Stimulated activated CD8-positive, alpha-beta memory T cell treated with anti-CD3 and anti-CD28 coated beads, Interleukin-4, amount 100 ng/mL, for 1 hour (primary cell): Measurements from ENCODE around the gene NLGN2.

Experiments used
- DNase-seq, 2 donors: peaks; one replicate each; pipeline ENCODE4 v3.0.0-alpha.2; 2020; ENCODE audit warnings: low read depth in 2 of 2, low spot score in 1 of 2

NLGN2 gene

GRCh38 chr17:7436556-7437368, 29.1 kb downstream of the NLGN2 start:
- DNase-seq, result peak; percentile 38 to 64

DNA sequence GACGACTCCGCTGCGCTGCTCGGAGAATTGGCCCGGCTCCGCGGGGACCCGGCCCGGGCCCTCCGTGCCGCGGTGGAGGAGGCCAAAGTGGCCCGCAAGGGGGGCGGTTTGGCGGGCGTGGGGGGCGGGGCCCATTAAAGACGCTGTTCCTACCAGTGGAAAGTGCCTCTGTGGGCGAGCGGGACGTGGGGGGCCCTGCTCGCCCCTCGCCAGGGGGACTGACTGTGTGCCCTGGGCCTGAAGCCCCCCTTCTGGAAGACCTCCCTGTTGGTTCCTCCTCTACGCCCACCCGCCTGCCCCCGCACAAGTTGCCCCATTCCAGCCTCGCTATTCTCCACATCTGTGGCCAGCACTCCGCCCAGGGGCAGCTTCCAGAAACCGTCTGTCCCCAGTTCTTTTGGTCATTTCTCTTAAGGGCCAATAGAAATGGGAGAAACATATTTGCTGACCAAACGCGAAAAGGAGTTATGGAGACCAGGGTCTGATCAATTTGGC, 29.8 kb downstream of the NLGN2 start:
- DNase-seq, result no peak

DNA sequence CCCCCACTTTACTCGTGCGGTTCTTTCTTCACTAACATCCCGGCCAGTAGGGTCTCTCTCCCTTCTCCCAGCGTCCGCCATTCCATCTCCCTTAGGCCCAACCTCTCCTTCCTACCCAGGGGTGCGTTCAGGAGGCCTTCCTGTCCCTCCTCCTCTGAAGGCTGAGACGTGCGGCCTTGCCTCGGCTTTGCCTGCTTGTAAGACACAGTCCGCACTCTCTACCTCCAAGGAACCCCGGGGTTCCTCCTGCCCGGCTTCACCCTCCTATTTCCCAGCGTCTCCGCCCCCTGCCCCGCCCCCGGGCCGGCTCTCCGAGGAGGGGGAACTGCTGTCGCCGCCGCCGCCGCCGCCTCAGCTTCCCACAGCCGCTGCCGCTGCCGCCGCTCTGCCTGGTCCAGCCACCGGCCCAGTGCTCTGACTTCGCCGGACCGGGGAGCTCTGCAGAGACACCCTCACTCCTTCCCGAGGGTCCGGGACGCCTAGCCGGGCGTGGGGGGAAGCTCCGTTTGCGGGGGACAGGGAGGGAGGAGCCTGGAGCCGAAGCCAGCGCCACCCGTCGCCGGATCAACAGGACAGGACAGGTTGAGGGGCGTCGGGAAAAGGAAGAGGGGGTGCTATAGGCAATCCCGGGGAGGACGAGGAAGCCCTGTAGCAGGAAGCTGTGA, 30.4 kb downstream of the NLGN2 start:
- DNase-seq, result peak in 1 of 2 donors; percentile 21

- no peak for DNase-seq
Measured at GRCh38 chr17:7438656-7439460, 31.2 kb downstream of the NLGN2 start.

- no peak for DNase-seq
Measured at GRCh38 chr17:7439462-7440112, 31.9 kb downstream of the NLGN2 start, which contains the start of gene FGF11. TSS of gene FGF11 (plus strand) at chr17:7439512. CDS start at chr17:7439621, 109 bp downstream.

DNA sequence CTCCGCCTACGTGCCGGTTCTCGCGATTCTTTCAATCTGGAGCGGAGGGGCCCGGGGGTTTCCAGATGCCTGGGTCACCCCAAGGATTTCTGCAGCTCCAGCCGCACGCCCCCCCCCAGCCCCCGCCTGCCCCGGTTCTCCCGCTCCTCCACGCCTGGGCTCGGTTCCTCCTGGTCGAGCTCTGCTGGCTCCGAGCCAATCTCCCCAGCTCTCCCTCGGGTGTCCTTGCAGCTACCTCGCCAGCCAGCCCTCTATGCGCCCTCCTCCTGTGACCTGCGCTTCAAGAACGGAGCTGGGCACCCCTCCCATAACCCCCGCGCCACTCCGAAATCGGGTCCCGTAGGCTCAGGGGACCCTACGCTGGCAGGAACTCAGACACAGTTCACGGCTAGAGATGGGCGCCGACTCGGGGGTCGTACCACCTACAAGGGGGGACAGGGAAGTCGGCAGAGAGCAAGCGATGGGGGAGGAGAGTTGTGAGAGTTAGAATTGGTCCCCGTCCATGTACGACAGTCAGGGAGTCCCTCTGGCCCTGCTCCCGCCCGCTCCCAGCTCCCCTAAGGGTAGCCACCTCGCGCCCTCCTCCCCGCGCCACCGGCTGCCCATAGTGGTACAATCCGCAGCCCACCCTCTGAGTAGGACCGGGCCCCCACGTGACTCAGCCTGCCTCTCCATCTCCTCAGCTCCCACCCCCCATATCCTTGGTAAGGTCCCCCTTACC, 32.6 kb downstream of the NLGN2 start:
- DNase-seq, result no peak

DNA sequence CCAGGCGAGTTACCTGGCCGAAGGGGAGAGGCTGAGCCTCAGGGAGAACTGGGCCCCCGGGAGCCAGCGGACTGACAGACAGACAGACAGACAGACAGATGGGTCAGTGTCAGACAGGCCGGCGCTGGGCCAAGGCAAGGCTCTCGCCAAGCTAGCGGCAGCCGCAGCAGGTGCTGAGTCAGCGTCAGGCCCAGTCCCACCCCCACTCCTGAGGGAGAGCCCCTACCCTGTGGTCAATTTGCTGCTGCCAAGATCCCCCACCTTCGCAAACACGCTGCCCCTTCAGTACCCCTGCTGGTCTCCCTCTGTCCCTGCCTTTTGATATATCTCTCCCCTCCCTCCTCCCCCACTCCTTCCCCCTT, 33.2 kb downstream of the NLGN2 start:
- DNase-seq, result no peak

GRCh38 chr17:7441266-7441665, 33.6 kb downstream of the NLGN2 start:
- no peak for DNase-seq

GRCh38 chr17:7442142-7442541, 34.5 kb downstream of the NLGN2 start:
- no peak for DNase-seq

DNA sequence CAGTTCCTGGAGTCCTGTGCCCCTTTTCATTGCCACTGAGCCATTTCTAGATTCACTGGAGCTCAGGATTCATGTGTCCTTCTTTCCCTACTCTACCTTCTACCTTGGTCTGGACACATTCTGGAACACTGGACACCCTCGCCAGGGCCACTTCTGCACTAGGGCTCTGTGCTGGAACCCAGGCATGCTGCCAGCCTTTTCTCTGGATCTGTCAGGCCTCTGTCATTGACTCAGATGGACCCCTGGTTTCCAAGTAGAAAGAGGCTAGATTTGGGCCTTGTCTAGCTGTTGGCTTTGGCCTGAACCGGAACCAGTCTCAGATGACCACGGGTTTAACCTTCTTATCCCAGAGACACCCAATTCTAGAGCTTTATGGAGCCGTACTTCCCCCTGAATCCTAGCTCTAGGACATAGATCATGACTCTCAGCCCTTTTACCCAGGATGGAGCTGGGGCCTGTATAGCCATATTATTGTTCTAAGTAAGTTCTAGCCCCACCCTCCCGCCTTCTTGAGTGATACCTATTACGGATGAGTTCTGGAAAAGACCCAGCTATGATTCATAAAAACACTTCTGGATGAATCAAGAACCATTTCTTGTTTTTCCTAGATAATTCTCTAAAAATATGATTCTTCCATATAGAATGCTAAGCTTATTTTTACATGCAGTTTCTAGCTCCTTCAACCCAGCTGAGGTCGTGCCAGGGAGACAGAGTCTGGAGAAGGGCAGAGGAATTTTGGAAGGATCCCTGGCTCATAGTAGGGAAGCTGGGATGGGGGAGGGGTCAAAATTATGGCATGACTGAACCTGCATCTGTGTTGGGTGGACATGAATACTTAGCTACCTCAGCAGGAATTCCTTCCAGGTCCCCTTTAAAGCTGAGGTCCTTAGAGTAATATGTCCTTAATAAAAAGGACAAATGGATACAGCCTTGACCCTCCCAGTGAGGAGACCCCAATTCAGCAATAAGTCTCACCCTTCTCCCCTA, 36.1 kb downstream of the NLGN2 start:
- DNase-seq, result no peak

DNA sequence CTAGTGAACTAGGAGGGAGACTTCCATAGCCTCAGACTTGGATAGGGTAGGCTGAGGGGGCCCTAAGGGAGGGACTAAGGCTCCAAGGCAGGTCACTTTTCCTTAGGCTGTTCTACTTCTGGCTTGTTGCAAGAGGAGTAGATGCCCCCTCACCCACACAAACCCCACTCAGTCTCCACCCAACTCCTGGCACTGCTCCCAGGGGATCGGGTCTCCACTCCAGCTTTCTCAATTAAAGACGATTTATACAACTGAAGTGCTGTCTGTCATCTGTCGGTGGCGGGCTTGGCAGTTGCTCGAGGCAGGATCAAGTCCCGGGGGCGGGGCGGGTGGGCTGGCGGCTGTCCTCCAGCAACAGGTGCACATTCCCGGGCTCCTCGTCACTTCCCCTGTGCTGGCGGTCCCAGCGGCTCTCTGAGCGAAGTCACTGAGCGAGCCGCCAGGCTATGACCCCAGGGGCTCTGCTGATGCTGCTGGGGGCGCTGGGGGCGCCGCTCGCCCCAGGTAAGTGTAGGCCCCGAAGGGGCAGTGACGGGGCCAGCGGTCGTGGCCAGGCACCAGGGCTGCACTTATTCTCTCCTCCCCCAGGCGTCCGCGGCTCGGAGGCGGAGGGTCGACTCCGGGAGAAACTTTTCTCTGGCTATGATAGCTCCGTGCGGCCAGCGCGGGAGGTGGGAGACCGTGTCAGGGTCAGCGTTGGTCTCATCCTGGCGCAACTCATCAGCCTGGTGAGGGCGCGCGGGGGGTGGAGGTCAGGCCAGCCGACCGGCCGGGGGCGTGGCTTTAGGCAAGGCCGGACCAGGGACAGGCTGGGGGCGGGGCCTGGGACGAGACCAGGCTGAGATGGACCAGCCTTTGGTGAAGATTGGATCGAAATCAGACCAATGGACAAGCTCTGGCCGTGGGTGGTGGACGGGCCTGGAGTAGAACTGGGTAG, 37.3 kb downstream of the NLGN2 start, which contains the start of gene CHRNB1:
CHRNB1 (plus strand) TSS at position 380 of the 937 bp plus-strand sequence; CDS start at position 447, 67 bp downstream.
- DNase-seq, result no peak

GRCh38 chr17:7445619-7445968, 37.9 kb downstream of the NLGN2 start:
- no peak for DNase-seq

GRCh38 chr17:7448461-7448860, 40.8 kb downstream of the NLGN2 start:
- no peak for DNase-seq

DNA sequence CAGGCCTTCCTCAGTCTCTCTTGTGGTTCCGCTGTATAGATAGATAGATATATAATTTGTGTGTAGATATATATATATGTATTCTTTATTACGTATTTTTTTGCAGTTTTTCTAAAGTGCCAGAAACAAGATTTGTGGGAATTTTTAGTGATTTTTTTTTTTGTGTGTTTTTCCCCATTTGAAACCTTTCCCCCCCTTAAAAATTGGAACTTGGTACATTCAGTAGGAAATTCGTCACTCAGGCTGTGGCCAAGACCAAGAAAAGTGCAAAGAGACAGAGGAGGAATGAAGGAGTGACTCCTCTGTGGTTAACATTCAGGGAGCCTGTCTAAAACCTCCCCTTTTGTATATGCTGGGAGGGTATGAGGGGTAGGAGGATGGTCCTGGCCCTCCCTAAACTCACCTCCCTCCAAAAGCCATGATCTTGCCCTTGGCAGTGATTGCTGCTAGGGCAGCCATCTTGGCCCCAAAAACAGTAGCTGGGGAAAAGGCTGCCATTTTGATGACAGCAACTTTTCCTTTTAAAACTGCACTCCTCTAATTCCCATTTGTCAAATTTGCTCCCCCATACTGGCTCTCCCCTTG, 52.4 kb downstream of the NLGN2 start:
- DNase-seq, result no peak

DNA sequence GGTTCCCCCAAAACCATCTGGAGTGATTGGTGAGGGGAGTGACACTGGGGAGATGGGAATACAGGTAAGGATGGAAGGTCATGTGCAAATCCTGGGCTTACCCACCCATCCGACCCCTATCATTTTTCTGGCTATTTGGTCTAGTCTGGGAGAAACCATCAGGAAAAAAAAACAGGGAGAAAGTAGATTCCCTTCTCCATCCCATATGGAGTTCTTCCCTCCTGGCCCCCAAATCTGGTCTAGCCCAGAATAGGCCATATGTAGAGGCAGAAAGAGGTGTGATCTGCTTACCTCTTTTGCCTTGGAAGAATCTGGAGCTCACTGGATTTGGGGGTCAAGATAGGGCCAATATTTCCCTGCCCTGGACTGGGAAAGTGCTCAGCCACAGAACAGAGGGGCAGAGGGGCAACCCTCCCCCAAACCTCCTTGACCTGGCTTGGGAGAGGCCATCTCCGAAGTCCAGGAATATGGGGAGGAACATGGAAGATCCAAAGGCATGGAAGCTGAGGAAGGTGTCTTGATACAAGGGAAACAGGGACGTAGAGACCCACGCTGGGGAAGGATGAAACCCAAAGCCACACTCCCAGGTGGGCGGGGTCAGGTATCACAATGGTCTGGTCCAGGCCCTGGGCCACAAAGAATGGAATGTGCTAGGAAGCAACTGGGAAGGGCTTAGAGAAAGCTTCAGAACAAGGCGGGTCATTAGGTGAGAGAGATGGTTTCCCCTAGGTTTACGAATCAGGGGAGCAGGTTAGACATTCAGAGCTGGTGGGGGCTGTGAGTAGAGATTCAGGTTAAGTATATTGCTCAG, 53.4 kb downstream of the NLGN2 start:
- no peak for DNase-seq

- DNase-seq, result no peak
Measured at GRCh38 chr17:7462474-7463371, 55.1 kb downstream of the NLGN2 start.
